Measurements from ENCODE around the gene FCSK. TPM values are rescaled to one million over a fixed set of nuclear protein-coding genes. Genes with fewer than 3 reads are reported as not detected.

Gene FCSK
- total and polyA plus RNA-seq, 3 donors from 2014 or later, result 12.4 to 36.3 (median 26.4) TPM

DNA sequence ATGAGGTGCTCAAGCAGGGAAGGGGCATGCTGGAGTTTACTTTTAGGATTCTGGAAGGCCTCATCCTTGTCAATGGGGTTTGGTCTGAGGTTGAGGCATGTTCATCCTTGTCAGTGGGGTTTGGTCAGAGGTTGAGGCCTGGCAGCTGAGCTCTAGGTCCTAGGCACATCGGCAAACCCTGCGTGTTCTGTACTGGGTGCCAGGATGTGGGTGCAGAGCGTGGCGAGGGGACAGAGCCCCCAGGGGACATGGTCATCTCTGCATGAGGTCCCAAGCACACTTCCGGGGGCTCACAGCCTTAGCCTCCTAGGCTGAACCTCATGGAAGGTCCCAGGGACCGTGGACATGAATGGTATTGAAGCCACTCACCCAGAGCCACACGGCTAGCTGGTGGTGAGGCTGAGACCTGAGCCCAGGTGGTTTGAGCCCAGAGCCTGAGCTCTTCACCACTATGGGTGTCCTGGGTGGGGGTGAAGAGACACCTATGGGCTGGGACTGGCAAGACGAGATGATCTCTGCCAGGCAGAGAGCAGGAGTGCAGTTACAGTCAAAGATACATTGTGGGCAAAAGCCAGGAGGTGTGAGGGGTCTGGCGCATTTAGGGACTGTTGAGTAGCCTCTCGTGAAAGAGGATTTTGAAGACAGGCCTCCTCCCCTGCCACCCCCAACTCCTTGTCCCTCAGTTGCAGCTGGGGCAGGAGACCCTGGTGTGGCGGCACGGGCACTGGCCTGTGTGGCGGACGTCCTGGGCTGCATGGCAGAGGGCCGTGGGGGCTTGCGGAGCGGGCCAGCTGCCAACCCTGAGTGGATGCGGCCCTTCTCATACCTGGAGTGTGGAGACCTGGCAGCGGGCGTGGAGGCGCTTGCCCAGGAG lies 19.3 kb downstream of the FCSK start:
- no peaks in the 10 kb centered on the region for H3K27me3 ChIP-seq
- H3K4me3 ChIP-seq, result no peak overlapping the region
- no peaks in the 10 kb centered on the region for H3K9me3 ChIP-seq
- no peak overlapping the region for H3K27ac ChIP-seq
- DNase-seq, result no peak
- intact Hi-C loops (cut with DNase I; ENCODE audit: low total_unique reads), result no loop called here
- no peaks in the 10 kb centered on the region for H3K4me1 ChIP-seq
- no peaks in the 10 kb centered on the region for H3K36me3 ChIP-seq (ENCODE audit: low read depth, missing control alignments)
- TF ChIP-seq, protein P1, sequence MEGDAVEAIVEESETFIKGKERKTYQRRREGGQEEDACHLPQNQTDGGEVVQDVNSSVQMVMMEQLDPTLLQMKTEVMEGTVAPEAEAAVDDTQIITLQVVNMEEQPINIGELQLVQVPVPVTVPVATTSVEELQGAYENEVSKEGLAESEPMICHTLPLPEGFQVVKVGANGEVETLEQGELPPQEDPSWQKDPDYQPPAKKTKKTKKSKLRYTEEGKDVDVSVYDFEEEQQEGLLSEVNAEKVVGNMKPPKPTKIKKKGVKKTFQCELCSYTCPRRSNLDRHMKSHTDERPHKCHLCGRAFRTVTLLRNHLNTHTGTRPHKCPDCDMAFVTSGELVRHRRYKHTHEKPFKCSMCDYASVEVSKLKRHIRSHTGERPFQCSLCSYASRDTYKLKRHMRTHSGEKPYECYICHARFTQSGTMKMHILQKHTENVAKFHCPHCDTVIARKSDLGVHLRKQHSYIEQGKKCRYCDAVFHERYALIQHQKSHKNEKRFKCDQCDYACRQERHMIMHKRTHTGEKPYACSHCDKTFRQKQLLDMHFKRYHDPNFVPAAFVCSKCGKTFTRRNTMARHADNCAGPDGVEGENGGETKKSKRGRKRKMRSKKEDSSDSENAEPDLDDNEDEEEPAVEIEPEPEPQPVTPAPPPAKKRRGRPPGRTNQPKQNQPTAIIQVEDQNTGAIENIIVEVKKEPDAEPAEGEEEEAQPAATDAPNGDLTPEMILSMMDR (IDR thresholded peaks at IDR 0.05), result no peak
- TF ChIP-seq POLR2A (IDR thresholded peaks at IDR 0.05), result no peak
- WGBS, 2 donors, result 90 to 94% methylated on average over 16 to 21 of the region's 21 CpGs

DNA sequence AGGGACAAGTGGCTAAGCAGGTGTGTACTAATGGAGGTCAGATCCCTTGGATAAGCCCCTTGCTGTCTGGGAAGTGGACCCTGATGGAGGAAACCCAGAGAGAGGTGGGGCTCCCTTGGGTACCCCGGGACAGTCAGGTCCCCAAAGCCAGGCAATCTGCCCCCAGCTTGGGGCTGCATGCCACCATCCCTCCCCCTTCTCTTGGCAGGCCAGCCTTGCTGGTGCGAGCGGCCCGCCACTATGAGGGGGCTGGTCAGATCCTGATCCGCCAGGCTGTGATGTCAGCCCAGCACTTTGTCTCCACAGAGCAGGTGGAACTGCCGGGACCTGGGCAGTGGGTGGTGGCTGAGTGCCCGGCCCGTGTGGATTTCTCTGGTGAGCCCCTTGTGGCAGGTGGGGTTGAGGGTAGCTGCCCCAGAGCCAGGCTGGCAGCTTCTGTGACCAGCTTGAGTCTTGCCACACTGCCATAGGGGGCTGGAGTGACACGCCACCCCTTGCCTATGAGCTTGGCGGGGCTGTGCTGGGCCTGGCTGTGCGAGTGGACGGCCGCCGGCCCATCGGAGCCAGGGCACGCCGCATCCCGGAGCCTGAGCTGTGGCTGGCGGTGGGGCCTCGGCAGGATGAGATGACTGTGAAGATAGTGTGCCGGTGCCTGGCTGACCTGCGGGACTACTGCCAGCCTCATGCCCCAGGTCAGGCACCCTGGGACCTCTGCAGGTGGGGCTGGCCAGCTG lies 20.1 kb downstream of the FCSK start:
- Histone ChIP-seq H3K4me3 (no peak overlapping the region), H3K27me3 (no peaks in the 10 kb centered on the region), H3K4me1 (no peaks in the 10 kb centered on the region), H3K9me3 (no peaks in the 10 kb centered on the region), H3K36me3 (ENCODE audit: low read depth, missing control alignments) (no peaks in the 10 kb centered on the region), H3K27ac (no peak overlapping the region)
- DNase-seq, result no peak
- TF ChIP-seq, protein P1 (IDR thresholded peaks at IDR 0.05), result no peak
- no peak for TF ChIP-seq POLR2A (IDR thresholded peaks at IDR 0.05)
- WGBS, 2 donors, result 91 to 95% methylated on average over 8 to 12 of the region's 22 CpGs
- intact Hi-C loops (cut with DNase I; ENCODE audit: low total_unique reads), result no loop called here

DNA sequence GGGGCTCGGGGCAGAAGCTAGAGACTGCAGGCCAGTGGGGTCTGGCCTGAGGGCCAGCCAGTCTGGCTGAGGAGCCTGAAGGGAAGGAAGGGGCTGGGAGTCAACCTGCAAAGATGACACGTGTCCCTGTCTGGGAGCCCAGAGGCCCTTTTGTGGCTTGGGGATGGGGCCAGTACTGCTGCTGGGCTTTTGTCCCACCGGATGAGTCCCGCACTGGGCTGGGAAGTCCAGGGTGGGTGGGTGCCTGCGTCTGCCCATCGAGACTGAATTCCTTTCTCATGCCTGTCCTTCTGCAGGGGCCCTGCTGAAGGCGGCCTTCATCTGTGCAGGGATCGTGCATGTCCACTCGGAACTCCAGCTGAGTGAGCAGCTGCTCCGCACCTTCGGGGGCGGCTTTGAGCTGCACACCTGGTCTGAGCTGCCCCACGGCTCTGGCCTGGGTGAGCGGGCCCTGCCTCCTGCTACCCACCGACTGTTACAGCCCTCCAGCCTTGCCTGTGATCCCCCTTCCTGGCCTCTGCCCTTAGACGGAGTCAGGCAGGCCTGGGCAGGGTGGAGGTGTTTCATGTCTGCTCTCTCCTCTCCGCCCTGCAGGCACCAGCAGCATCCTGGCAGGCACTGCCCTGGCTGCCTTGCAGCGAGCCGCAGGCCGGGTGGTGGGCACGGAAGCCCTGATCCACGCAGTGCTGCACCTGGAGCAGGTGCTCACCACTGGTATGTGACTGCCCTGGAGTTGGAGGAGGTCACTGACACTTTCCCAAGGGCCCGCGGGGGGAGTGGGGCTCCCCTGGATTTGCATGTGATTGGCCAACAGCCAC lies 20.9 kb downstream of the FCSK start:
- TF ChIP-seq, protein P1 (IDR thresholded peaks at IDR 0.05), result no peak
- no peak for TF ChIP-seq POLR2A (IDR thresholded peaks at IDR 0.05)
- no peaks in the 10 kb centered on the region for H3K9me3 ChIP-seq
- H3K27me3 ChIP-seq, result no peaks in the 10 kb centered on the region
- intact Hi-C loops (cut with DNase I; ENCODE audit: low total_unique reads), result no loop called here
- no peaks in the 10 kb centered on the region for H3K36me3 ChIP-seq (ENCODE audit: low read depth, missing control alignments)
- DNase-seq, result no peak
- H3K27ac ChIP-seq, result no peak overlapping the region
- no peaks in the 10 kb centered on the region for H3K4me1 ChIP-seq
- WGBS, 2 donors, result 89% methylated on average over 8 to 24 of the region's 24 CpGs
- H3K4me3 ChIP-seq, result no peak overlapping the region

DNA sequence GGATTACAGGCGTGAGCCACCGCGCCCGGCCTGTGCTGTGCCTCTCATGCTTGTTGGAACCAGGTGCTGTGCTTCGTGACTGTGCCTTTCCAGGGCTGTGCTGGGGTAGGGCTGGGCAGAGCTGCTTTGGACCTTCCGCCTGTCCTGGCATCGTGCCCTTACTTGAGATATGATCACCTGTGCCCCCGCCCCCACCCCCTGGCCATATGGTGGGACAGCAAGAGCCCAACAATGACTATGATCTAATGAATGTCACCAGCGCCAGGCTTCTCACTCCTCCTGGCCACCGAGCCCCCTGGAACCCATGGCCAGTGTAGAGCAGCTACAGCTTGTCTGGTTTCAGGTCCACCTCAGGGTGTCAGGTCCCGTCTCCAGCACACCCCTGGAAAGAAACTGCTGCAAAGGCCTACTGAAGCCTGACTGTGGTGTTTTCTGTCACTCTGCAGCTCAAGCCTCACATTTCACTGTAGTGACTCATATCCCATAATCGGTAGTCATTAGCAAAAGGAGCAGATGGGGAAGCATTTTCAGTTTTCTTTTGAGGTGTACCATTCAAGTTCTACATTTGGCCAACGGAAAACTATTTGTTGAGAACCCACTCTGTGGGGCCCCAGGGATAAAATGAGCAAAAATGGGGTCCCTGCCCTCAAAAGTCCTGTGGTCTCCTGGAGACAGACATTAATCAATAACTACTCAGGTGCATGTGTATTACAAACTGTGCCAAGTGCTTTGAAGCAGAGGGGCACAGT lies 22.1 kb downstream of the FCSK start:
- no peak overlapping the region for H3K27ac ChIP-seq
- WGBS, 2 donors, result 90 to 93% methylated on average over 11 to 13 of the region's 13 CpGs

More for the DNA sequence above, 22.1 kb downstream of the FCSK start:
- no peak overlapping the region for H3K4me3 ChIP-seq
- no peaks in the 10 kb centered on the region for H3K27me3 ChIP-seq
- H3K4me1 ChIP-seq, result no peaks in the 10 kb centered on the region
- H3K9me3 ChIP-seq, result no peaks in the 10 kb centered on the region
- DNase-seq, result no peak
- TF ChIP-seq, protein P1 (IDR thresholded peaks at IDR 0.05), result no peak
- no peak for TF ChIP-seq POLR2A (IDR thresholded peaks at IDR 0.05)
- H3K36me3 ChIP-seq (ENCODE audit: low read depth, missing control alignments), result no peaks in the 10 kb centered on the region
- intact Hi-C loops (cut with DNase I; ENCODE audit: low total_unique reads), result no loop called here

Data from testis (tissue), 3 donors.